ENCODE data around the gene NR3C1. TPM values are rescaled to one million over a fixed set of nuclear protein-coding genes. Genes with fewer than 3 reads are reported as not detected.

Gene NR3C1
- total and polyA plus RNA-seq, 2 of the 4 experiments (the other 2 are of a cell fraction): 13.7 to 77.4 TPM

DNA sequence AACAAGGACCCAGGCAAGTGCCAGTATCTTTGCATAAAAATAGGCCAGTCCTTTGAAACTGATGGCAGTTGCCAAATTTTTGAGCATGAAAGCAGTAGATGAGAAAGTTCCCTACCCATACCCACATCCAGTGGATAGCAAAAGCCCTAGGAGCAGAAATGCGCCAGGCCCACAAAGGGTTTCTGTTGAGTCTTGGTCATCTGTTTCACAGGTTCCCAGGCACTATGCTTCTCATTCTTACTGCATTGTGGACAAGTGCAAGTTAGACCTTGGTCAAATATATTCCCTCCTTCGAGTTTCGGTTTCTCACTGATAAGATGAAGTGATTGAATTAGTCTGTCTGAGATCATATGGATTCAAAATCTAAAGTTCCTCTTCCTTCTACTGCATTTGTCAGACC is 152.3 kb downstream of the NR3C1 start:
- H3K79me1 ChIP-seq (ENCODE audit: low read depth in 1 of 2, low read length in 2 of 2): no peaks in the 10 kb centered on the region
- no TSS peak for BruUV-seq (replicated peaks)
- H2AK9ac ChIP-seq (replicated peaks; ENCODE audit: low read depth, low read length, poor library complexity): no peak overlapping the region
- H4K91ac ChIP-seq (ENCODE audit: insufficient read depth, low read depth, low read length): peak overlapping the region; percentile 15; the same call in 1 of the 2 replicates
- TF ChIP-seq SMC3 (IDR thresholded peaks at IDR 0.05; ENCODE audit: low read depth, low read length): no peak
- TF ChIP-seq CEBPB (IDR thresholded peaks at IDR 0.05; ENCODE audit: low read depth, low read length): no peak
- TF ChIP-seq, protein P1, sequence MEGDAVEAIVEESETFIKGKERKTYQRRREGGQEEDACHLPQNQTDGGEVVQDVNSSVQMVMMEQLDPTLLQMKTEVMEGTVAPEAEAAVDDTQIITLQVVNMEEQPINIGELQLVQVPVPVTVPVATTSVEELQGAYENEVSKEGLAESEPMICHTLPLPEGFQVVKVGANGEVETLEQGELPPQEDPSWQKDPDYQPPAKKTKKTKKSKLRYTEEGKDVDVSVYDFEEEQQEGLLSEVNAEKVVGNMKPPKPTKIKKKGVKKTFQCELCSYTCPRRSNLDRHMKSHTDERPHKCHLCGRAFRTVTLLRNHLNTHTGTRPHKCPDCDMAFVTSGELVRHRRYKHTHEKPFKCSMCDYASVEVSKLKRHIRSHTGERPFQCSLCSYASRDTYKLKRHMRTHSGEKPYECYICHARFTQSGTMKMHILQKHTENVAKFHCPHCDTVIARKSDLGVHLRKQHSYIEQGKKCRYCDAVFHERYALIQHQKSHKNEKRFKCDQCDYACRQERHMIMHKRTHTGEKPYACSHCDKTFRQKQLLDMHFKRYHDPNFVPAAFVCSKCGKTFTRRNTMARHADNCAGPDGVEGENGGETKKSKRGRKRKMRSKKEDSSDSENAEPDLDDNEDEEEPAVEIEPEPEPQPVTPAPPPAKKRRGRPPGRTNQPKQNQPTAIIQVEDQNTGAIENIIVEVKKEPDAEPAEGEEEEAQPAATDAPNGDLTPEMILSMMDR (conservative IDR thresholded peaks at IDR 0.05; ENCODE audit: low read depth, low read length): no peak
- TF ChIP-seq NFE2L2 (IDR thresholded peaks at IDR 0.05; ENCODE audit: low read depth, low read length): no peak
- no peak for TF ChIP-seq USF2 (IDR thresholded peaks at IDR 0.05; ENCODE audit: low read depth, low read length)
- TF ChIP-seq POLR2A (IDR thresholded peaks at IDR 0.05; ENCODE audit: low read depth, low read length): no peak
- TF ChIP-seq RAD21 (IDR thresholded peaks at IDR 0.05; ENCODE audit: low read length): no peak
- no peak for TF ChIP-seq MAFK (IDR thresholded peaks at IDR 0.05; ENCODE audit: low read depth, low read length)
- TF ChIP-seq BHLHE40 (IDR thresholded peaks at IDR 0.05; ENCODE audit: low read depth, low read length): no peak
- no peak for TF ChIP-seq CHD1 (IDR thresholded peaks at IDR 0.05; ENCODE audit: low read depth, low read length)
- TF ChIP-seq RFX5 (IDR thresholded peaks at IDR 0.05; ENCODE audit: low read depth, low read length): no peak
- TF ChIP-seq MAZ (IDR thresholded peaks at IDR 0.05; ENCODE audit: borderline replicate concordance, low read depth, low read length): no peak
- no peak for TF ChIP-seq FOS (IDR thresholded peaks at IDR 0.05; ENCODE audit: low read depth, low read length)
- no peak for TF ChIP-seq ELK1 (IDR thresholded peaks at IDR 0.05; ENCODE audit: borderline replicate concordance, low read depth, low read length)
- TF ChIP-seq MXI1 (IDR thresholded peaks at IDR 0.05; ENCODE audit: borderline replicate concordance, low read depth, low read length): no peak
- TF ChIP-seq RCOR1 (IDR thresholded peaks at IDR 0.05; ENCODE audit: insufficient replicate concordance, low read length): no peak
- peak overlapping the region; percentile 81; the same call in 1 of the 2 replicates for H3K4ac ChIP-seq (ENCODE audit: low read depth, low read length)
- no peak overlapping the region for H3K23ac ChIP-seq (ENCODE audit: low read depth, low read length)
- no CpG with 5 or more reads among the region's 3 CpGs for WGBS, 2 experiments (ENCODE audit: extremely low coverage in 2 of 2, insufficient read length in 1 of 2)
- H2BK5ac ChIP-seq (ENCODE audit: low read depth, low read length, poor library complexity, severe bottlenecking): no peak overlapping the region
- intact Hi-C loops (cut with micrococcal nuclease): no loop called here
- H2BK15ac ChIP-seq (ENCODE audit: low read depth, low read length): peak overlapping the region; percentile 12; the same call in 1 of the 3 replicates
- no peak overlapping the region for H3K4me3 ChIP-seq (ENCODE audit: insufficient read depth, low read depth, low read length)
- H2AK5ac ChIP-seq (ENCODE audit: low read depth, low read length): peak overlapping the region; percentile 49
- H3K14ac ChIP-seq (replicated peaks; ENCODE audit: low read depth, low read length): no peak overlapping the region
- no peak for ATAC-seq (ENCODE audit: low read depth)
- H2BK20ac ChIP-seq (ENCODE audit: low read depth, low read length): peak overlapping the region; percentile 91
- H3K27ac ChIP-seq (ENCODE audit: insufficient read depth, low read length): no peak overlapping the region
- no peak overlapping the region for H3K9ac ChIP-seq (ENCODE audit: low read depth, low read length)
- H3K18ac ChIP-seq (ENCODE audit: low read depth, low read length): no peak overlapping the region
- H3K4me2 ChIP-seq (ENCODE audit: low read depth, low read length): no peak overlapping the region
- no peaks in the 10 kb centered on the region for H4K20me1 ChIP-seq (ENCODE audit: insufficient read depth, low read length)
- H2AFZ ChIP-seq (replicated peaks; ENCODE audit: low read length, poor library complexity): no peak overlapping the region
- no peak for DNase-seq
- POLR2A ChIA-PET (ENCODE audit: unreplicated experiment): no interaction called here
- H3K9me3 ChIP-seq (ENCODE audit: control insufficient read depth, insufficient read depth, low read length): no peaks in the 10 kb centered on the region
- peaks cover 15% of the 10 kb centered on the region for H3K4me1 ChIP-seq (ENCODE audit: control insufficient read depth, insufficient read depth, low read length)
- H3K56ac ChIP-seq (ENCODE audit: extremely low read depth, insufficient read depth, low read length): no peak overlapping the region
- CTCF ChIA-PET: no interaction called here
- H4K5ac ChIP-seq (ENCODE audit: low read depth, low read length): no peak overlapping the region
- H3K27me3 ChIP-seq (ENCODE audit: control insufficient read depth, insufficient read depth, low read length): no peaks in the 10 kb centered on the region
- dilution Hi-C loops (cut with HindIII; ENCODE audit: low sequenced_read_pairs, unreplicated experiment): no loop called here
- no peaks in the 10 kb centered on the region for H3K36me3 ChIP-seq (ENCODE audit: control insufficient read depth, insufficient read depth, low read length)
- in situ Hi-C loops (cut with MboI; ENCODE audit: low sequenced_read_pairs): no loop called here
- no peak overlapping the region for H4K8ac ChIP-seq (ENCODE audit: low read depth in 2 of 2, low read length in 2 of 2)
- peaks cover 12% of the 10 kb centered on the region for H3K9me1 ChIP-seq (ENCODE audit: insufficient read depth, low read length)
- peak overlapping the region; percentile 31 for H2BK120ac ChIP-seq (ENCODE audit: low read depth, low read length)
